GM20431 (cell line): ENCODE data around the gene ATP2B2.

Source experiments
- in situ Hi-C: fragments of 300-500 bp; cut with MseI, MboI; formaldehyde crosslinking; loops from one replicate; pipeline ENCODE4 v1.15.0; 2020; ENCODE audit warnings: low sequenced_read_pairs; ENCODE audit not compliant: unreplicated experiment

The ATP2B2 gene

GRCh38 chr3:10437272-10437994, 68.0 kb downstream of the ATP2B2 start:
- in situ Hi-C loops: no loop called here

- in situ Hi-C loops: no loop called here
Measured at GRCh38 chr3:10435850-10436249, 69.5 kb downstream of the ATP2B2 start.

GRCh38 chr3:10434938-10435336, 70.4 kb downstream of the ATP2B2 start:
- in situ Hi-C loops: no loop called here

- in situ Hi-C loops: no loop called here
Measured at GRCh38 chr3:10434144-10434937, 71.0 kb downstream of the ATP2B2 start.

- in situ Hi-C loops: no loop called here
Measured at GRCh38 chr3:10432931-10433330, 72.5 kb downstream of the ATP2B2 start.

- in situ Hi-C loops: no loop called here
Measured at GRCh38 chr3:10432156-10432845, 73.1 kb downstream of the ATP2B2 start.

GRCh38 chr3:10430805-10431204, 74.6 kb downstream of the ATP2B2 start:
- in situ Hi-C loops: no loop called here

- in situ Hi-C loops: no loop called here
Measured at GRCh38 chr3:10428406-10429091, 76.8 kb downstream of the ATP2B2 start.

- in situ Hi-C loops: no loop called here
Measured at GRCh38 chr3:10426346-10427220, 78.8 kb downstream of the ATP2B2 start.

GRCh38 chr3:10423171-10423882, 82.1 kb downstream of the ATP2B2 start:
- in situ Hi-C loops: no loop called here

- in situ Hi-C loops: no loop called here
Measured at GRCh38 chr3:10421996-10422395, 83.4 kb downstream of the ATP2B2 start.

GRCh38 chr3:10420745-10421475, 84.5 kb downstream of the ATP2B2 start:
- in situ Hi-C loops: no loop called here

GRCh38 chr3:10419637-10420232, 85.7 kb downstream of the ATP2B2 start:
- in situ Hi-C loops: no loop called here

GRCh38 chr3:10417847-10418246, 87.5 kb downstream of the ATP2B2 start:
- in situ Hi-C loops: no loop called here

GRCh38 chr3:10416730-10417300, 88.6 kb downstream of the ATP2B2 start:
- in situ Hi-C loops: no loop called here

GRCh38 chr3:10413041-10413440, 92.3 kb downstream of the ATP2B2 start:
- in situ Hi-C loops: no loop called here

GRCh38 chr3:10411598-10412332, 93.6 kb downstream of the ATP2B2 start:
- in situ Hi-C loops: no loop called here
